Colonic mucosa (tissue), 4 donors: ENCODE data around the gene ALKBH6. TPM values are rescaled to one million over a fixed set of nuclear protein-coding genes. Genes with fewer than 3 reads are reported as not detected.

ENCODE experiments used
- DNase-seq: peaks from one replicate; pipeline ENCODE4 v3.0.0-alpha.2; 2020
- H3K27ac ChIP-seq: fragments of 200-600 bp; one replicate; pipeline ENCODE4 v1.8.0; 2021
- H3K27me3 ChIP-seq: fragments of 200-600 bp; one replicate; pipeline ENCODE4 v1.8.0; 2021
- H3K36me3 ChIP-seq: fragments of 200-600 bp; one replicate; pipeline ENCODE4 v1.8.0; 2021
- H3K4me1 ChIP-seq: fragments of 200-600 bp; one replicate; pipeline ENCODE4 v1.8.0; 2021; ENCODE audit warnings: mild to moderate bottlenecking
- H3K4me3 ChIP-seq: fragments of 200-600 bp; one replicate; pipeline ENCODE4 v1.8.0; 2021
- H3K9ac ChIP-seq, 2 donors: one replicate each; pipeline ENCODE4 v1.7.0; 2013; ENCODE audit warnings: control low read depth in 2 of 2, low read depth in 2 of 2, low read length in 2 of 2
- H3K9me3 ChIP-seq: fragments of 200-600 bp; one replicate; pipeline ENCODE4 v1.8.0; 2021
- intact Hi-C: fragments of 100-400 bp; cut with DNase I; formaldehyde crosslinking; loops from one replicate; pipeline ENCODE4 v1.14.1; 2022
- total RNA-seq, 2 donors: library from RNA; stranded (reverse); fragmentation: NEBNext Ultra II Directional in 1 of 2; extraction: Animal tissue kit (Norgen Biotek cat#: 25700) in 1 of 2; gene quantifications; one replicate each; pipeline ENCODE4 v1.2.1, GENCODE V29; 2021
- TF ChIP-seq, protein P1 (sequence below): fragments of 200-600 bp; IDR thresholded peaks from one replicate; pipeline ENCODE4 v1.8.0; 2022; ENCODE audit warnings: antibody characterized with exemption, mild to moderate bottlenecking
- donor health status: healthy.
- donor health status: DM: no; HTN: no; CAD: no.
- donor health status: DM: no; HTN: no; CAD: no.

Gene ALKBH6
- total RNA-seq, 2 donors from 2014 or later = 17.0 to 26.2 TPM

DNA sequence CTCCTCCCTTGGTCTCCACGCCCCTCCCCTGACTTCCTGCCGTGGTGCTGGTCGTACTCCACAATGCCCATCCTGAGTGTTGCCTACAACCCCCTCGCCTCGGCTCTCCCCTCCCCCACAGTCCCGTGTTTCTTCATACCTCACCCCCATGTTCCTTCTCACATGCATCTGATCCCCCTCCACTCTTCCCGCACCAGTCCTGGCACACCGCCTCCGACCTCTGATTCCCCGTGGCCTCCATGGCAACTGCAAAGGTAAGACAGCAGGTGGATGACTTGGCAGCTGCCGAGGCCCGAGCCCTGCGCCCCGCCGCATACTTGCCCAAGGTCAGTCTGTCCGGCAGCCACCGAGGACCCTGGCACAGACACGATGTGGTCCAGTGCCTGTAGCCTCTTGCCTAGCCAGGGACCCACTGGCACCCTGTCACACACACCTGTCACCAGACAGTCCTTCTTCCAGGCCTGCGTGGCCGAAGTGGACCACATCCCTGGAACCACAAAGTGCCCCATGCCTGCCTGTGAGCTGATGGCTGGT, 35.1 kb downstream of the ALKBH6 start:
- Histone ChIP-seq H3K36me3 (no peaks in the 10 kb centered on the region), H3K4me3 (no peak overlapping the region), H3K9me3 (no peaks in the 10 kb centered on the region), H3K27ac (no peak overlapping the region), H3K4me1 (no peaks in the 10 kb centered on the region), H3K9ac (no peak overlapping the region), H3K27me3 (no peaks in the 10 kb centered on the region)
- TF ChIP-seq, protein P1, sequence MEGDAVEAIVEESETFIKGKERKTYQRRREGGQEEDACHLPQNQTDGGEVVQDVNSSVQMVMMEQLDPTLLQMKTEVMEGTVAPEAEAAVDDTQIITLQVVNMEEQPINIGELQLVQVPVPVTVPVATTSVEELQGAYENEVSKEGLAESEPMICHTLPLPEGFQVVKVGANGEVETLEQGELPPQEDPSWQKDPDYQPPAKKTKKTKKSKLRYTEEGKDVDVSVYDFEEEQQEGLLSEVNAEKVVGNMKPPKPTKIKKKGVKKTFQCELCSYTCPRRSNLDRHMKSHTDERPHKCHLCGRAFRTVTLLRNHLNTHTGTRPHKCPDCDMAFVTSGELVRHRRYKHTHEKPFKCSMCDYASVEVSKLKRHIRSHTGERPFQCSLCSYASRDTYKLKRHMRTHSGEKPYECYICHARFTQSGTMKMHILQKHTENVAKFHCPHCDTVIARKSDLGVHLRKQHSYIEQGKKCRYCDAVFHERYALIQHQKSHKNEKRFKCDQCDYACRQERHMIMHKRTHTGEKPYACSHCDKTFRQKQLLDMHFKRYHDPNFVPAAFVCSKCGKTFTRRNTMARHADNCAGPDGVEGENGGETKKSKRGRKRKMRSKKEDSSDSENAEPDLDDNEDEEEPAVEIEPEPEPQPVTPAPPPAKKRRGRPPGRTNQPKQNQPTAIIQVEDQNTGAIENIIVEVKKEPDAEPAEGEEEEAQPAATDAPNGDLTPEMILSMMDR = no peak
- intact Hi-C loops = no loop called here
- DNase-seq = no peak

DNA sequence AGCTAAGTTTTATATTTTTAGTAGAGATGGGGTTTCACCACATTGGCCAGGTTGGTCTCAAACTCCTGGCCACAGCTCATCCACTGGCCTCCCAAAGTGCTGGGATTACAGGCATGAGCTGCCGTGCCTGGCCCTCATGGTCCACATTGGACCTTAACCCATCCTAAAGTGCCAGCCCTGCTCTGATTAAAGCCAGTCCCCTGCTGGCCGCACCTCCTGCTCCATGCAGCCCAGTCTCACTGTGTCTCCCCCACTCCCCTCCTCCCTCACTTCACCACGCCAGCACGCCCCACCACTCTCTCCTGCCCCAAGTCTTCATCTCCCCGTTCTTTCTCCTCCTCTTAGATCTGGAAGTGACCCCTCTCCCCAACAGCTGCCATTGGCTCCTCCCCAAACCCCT, 35.7 kb downstream of the ALKBH6 start:
- TF ChIP-seq, protein P1 = no peak
- Histone ChIP-seq H3K9ac (no peak overlapping the region), H3K27me3 (no peaks in the 10 kb centered on the region), H3K27ac (no peak overlapping the region), H3K9me3 (no peaks in the 10 kb centered on the region), H3K36me3 (no peaks in the 10 kb centered on the region), H3K4me3 (no peak overlapping the region), H3K4me1 (no peaks in the 10 kb centered on the region)
- DNase-seq = no peak
- intact Hi-C loops = no loop called here

DNA sequence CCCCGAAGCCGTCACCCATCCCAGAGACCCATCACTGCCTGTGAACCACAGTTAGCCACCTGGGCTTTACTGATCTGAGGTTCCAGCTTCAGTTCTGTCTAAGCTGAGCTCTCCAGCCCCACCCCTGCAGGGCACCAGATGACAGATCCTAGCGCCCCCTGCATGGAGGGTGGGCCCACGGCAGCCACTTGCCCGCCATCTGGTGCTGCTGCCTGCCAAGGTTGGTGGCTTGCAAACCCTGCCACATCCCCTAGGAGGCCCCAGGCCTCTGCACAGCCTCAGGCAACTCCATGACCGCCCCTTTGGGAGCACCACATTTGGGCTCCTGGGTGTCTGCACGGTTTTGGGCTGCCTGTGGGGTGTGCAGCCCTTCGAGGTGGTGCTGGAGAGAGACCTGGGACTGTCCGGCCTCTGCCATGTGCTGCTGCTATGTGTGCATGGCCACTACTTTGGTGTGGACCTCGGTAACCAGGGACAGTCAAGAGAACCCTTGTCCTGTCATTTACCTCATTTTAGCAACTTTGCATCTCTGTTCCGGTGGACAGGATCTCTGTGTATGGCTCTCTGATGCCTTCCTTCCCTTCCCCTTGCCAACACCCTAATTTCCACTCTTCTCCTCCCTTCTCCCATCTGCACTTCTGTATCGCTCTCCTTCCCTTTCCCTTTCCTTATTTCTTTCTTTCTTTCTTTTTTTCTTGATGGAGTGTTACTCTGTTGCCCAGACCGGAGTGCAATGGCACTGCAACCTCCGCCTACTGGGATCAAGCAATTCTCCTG, 36.4 kb downstream of the ALKBH6 start:
- TF ChIP-seq, protein P1 = no peak
- intact Hi-C loops = no loop called here
- no peak for DNase-seq
- H3K36me3 ChIP-seq = no peaks in the 10 kb centered on the region
- H3K4me1 ChIP-seq = no peaks in the 10 kb centered on the region
- H3K27ac ChIP-seq = no peak overlapping the region
- H3K9ac ChIP-seq = no peak overlapping the region
- no peak overlapping the region for H3K4me3 ChIP-seq
- H3K27me3 ChIP-seq = no peaks in the 10 kb centered on the region
- H3K9me3 ChIP-seq = no peaks in the 10 kb centered on the region

DNA sequence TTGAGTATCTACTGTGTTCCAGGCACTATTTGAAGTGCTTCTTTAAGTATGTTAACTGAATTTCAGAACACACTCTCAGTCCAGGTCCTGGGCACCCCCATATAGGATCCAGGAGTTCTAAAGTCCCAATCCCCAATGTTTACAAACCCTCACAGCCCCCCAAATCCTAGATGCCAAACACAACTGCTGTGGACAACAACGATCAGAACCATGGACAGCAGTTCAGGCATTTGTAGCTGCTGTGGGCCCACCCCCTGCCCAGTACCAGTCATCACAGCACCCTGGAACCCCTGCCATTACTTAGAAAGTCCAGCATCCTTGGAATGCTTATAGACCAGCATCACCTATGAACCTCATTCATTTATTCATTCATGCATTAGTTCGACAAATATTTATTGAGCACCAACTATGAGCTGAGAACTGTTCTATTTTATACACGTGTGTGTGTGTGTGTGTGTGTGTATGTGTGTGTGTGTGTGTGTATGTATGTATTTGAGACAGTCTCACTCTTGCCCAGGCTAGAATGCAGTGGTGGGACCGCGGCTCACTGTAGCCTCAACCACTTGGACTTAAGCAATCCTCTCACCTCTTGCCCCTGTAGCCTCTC, 38.3 kb downstream of the ALKBH6 start:
- TF ChIP-seq, protein P1 = no peak
- H3K4me1 ChIP-seq = no peaks in the 10 kb centered on the region
- no peaks in the 10 kb centered on the region for H3K9me3 ChIP-seq
- intact Hi-C loops = no loop called here
- H3K9ac ChIP-seq = no peak overlapping the region
- no peaks in the 10 kb centered on the region for H3K27me3 ChIP-seq
- no peaks in the 10 kb centered on the region for H3K36me3 ChIP-seq
- no peak overlapping the region for H3K4me3 ChIP-seq
- H3K27ac ChIP-seq = no peak overlapping the region
- DNase-seq = no peak

DNA sequence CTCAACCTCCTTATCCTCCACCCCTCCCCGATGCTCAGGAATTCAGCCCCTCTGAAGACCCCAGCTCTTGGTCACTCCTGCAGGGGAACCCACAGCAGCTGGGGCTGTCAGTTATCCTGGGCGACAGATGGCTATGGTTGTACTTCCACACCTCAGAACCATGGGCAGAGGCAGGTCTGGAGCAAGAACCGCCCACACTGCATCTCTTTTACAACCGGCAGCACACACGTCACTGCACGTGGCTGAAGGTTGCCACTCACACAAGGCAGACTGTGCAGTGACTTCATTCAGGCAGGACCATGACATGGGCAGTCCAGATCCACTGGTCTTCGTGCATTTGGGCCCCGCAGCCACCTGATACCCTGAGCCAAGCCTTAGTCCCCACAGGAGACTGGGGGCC, 40.5 kb downstream of the ALKBH6 start:
- no peaks in the 10 kb centered on the region for H3K27me3 ChIP-seq
- H3K4me1 ChIP-seq = no peaks in the 10 kb centered on the region
- TF ChIP-seq, protein P1 = no peak
- H3K9me3 ChIP-seq = no peaks in the 10 kb centered on the region
- intact Hi-C loops = no loop called here
- H3K9ac ChIP-seq = no peak overlapping the region
- DNase-seq = no peak
- H3K27ac ChIP-seq = no peak overlapping the region
- H3K4me3 ChIP-seq = no peak overlapping the region
- no peaks in the 10 kb centered on the region for H3K36me3 ChIP-seq
